NCI-H748 (cell line): ENCODE results near the gene DOCK4.

Source experiments
- DNase-seq: peaks from one replicate; lab custom pipeline; 2025; ENCODE audit not compliant: unreplicated experiment; lab: John Stamatoyannopoulos, UW

Gene DOCK4

GRCh38 chr7:111747718-111748117 lies 458.5 kb downstream of the DOCK4 start:
- DNase-seq, result no peak

GRCh38 chr7:111746950-111747349 lies 459.2 kb downstream of the DOCK4 start:
- peak; percentile 19 for DNase-seq

GRCh38 chr7:111744501-111745155 lies 461.6 kb downstream of the DOCK4 start:
- DNase-seq, result no peak

- DNase-seq, result no peak
Observed at GRCh38 chr7:111743244-111743847, 462.9 kb downstream of the DOCK4 start.

GRCh38 chr7:111741811-111742240 lies 464.4 kb downstream of the DOCK4 start:
- peak; percentile 74 for DNase-seq

GRCh38 chr7:111740942-111741341 lies 465.3 kb downstream of the DOCK4 start:
- no peak for DNase-seq

- DNase-seq, result no peak
Observed at GRCh38 chr7:111736552-111736874, 469.7 kb downstream of the DOCK4 start.

GRCh38 chr7:111735661-111736551 lies 470.3 kb downstream of the DOCK4 start:
- peak; percentile 73 for DNase-seq

- DNase-seq, result no peak
Observed at GRCh38 chr7:111734954-111735660, 471.1 kb downstream of the DOCK4 start.

- DNase-seq, result no peak
Observed at GRCh38 chr7:111732923-111733322, 473.3 kb downstream of the DOCK4 start.

- peak; percentile 63 for DNase-seq
Observed at GRCh38 chr7:111730476-111731300, 475.5 kb downstream of the DOCK4 start.

- DNase-seq, result no peak
Observed at GRCh38 chr7:111730057-111730456, 476.1 kb downstream of the DOCK4 start.

GRCh38 chr7:111729483-111729882 lies 476.7 kb downstream of the DOCK4 start:
- no peak for DNase-seq

GRCh38 chr7:111728635-111728995 lies 477.6 kb downstream of the DOCK4 start:
- no peak for DNase-seq

- no peak for DNase-seq
Observed at GRCh38 chr7:111727905-111728634, 478.1 kb downstream of the DOCK4 start.

- DNase-seq, result no peak
Observed at GRCh38 chr7:111718886-111719285, 487.3 kb downstream of the DOCK4 start.

GRCh38 chr7:111711426-111712065 lies 494.7 kb downstream of the DOCK4 start:
- DNase-seq, result no peak

GRCh38 chr7:111710839-111711380 lies 495.3 kb downstream of the DOCK4 start:
- DNase-seq, result no peak

- DNase-seq, result no peak
Observed at GRCh38 chr7:111708072-111708471, 498.1 kb downstream of the DOCK4 start.
